Activated CD8-positive, alpha-beta memory T cell treated with anti-CD3 and anti-CD28 coated beads, Interleukin-2, amount 10 ng/mL, durations not matched to agents 7 days and 5 days (primary cell): Measurements from ENCODE around the gene SCTR. TPM values are rescaled to one million over a fixed set of nuclear protein-coding genes. Genes with fewer than 3 reads are reported as not detected.

Source experiments
- ATAC-seq: fragments of 150-1000 bp; cut with Tn5 transposase; one replicate; pipeline ENCODE4 v1.10.0; 2021; ENCODE audit warnings: moderate library complexity
- CTCF ChIA-PET: fragments of 350-600 bp; sonication (Branson Sonifier 250); formaldehyde crosslinking; loops from one replicate; lab custom pipeline; 2021; ENCODE audit warnings: antibody characterized with exemption; lab: Charles Lee
- DNase-seq: peaks from one replicate; pipeline ENCODE4 v3.0.0-alpha.2; 2020
- H3K27ac Mint-ChIP-seq: one replicate; pipeline ENCODE4 v1.8.0; 2021; ENCODE audit warnings: mild to moderate bottlenecking, mixed read lengths
- H3K27me3 Mint-ChIP-seq: one replicate; pipeline ENCODE4 v1.8.0; 2021; ENCODE audit warnings: mixed read lengths
- H3K36me3 Mint-ChIP-seq: one replicate; pipeline ENCODE4 v1.8.0; 2021; ENCODE audit warnings: mild to moderate bottlenecking, mixed read lengths
- H3K4me1 Mint-ChIP-seq: one replicate; pipeline ENCODE4 v1.8.0; 2021; ENCODE audit warnings: mixed read lengths
- H3K4me3 Mint-ChIP-seq: one replicate; pipeline ENCODE4 v1.8.0; 2021; ENCODE audit warnings: mild to moderate bottlenecking, moderate library complexity, mixed read lengths
- H3K9me3 Mint-ChIP-seq: one replicate; pipeline ENCODE4 v1.8.0; 2022; ENCODE audit warnings: low read depth, mixed read lengths
- total RNA-seq, 2 experiments: library from RNA; stranded (reverse); gene quantifications; one replicate each; pipeline ENCODE4 v1.2.3, GENCODE V29; 2021

SCTR gene
- total RNA-seq, 2 experiments from 2014 or later: not detected

DNA sequence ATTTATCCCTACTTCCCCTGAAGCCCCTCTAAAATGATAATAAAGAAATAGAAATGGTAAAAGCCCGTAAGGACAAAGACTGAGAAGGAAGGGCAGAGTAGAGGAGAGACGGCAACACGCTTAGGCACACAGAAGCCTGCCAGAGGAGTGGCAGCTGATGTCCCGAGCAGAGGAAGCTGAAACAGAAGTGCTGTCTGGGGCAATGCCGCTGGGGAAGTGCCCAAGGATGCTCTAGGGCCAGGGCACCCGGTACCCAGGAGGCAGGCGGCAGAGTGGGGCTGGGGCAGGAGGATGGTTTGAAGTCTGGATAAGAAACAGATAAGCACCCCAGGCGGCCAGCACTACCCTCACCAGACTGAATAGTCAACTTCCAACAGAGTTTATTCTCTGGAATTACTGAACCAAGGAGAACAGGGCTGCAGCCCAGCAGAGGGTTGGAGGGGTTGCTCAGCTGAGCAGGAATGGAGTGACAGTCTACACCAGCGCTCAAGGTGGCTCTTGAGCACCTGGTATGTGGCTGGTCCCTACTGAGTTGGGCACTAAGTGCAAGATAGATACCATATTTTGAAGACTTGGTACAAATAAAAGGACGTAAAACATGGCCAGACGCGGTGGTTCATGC, 70.2 kb downstream of the SCTR start:
- Mint-ChIP-seq H3K4me1 (no peaks in the 10 kb centered on the region), H3K36me3 (no peaks in the 10 kb centered on the region), H3K27ac (no peak overlapping the region), H3K4me3 (no peak overlapping the region), H3K9me3 (no peaks in the 10 kb centered on the region), H3K27me3 (peaks cover 22% of the 10 kb centered on the region)
- ATAC-seq: no peak
- CTCF ChIA-PET: no interaction called here
- DNase-seq: no peak

DNA sequence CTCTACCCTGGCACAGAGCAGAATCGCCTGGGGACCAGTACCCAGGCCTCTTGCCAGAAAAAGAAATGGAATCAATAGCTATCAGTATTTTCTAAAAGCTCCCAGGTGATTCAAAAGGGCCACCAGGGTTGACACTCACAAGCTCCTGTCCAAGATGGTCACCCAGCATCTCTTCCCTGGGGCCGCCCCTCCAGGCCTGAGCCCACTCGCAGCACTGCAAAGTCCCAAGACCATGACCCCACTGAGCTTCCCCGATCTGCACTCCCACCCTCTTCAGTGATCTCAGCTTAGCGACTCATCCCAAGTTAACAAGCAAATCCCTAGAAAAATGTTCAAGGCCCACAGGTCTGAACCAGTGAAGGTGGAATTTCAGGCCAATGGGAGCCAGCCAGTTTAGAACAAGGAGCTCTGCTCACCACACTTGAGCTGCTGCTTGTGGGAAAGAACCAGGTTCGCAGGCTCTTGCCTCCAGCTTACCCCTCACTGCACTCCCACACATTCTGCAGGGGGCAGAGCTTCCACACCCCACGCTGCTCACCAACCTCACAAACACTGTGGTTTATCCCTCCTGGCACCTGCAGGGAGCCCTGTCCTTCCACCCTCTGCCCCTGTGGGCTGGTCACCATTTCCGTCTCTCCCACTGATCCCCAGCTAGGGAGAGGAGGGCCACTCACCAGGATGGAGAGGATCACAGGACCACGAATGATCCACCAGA, 72.8 kb downstream of the SCTR start:
- H3K27ac Mint-ChIP-seq: no peak overlapping the region
- no peaks in the 10 kb centered on the region for H3K9me3 Mint-ChIP-seq
- H3K36me3 Mint-ChIP-seq: no peaks in the 10 kb centered on the region
- H3K4me1 Mint-ChIP-seq: no peaks in the 10 kb centered on the region
- CTCF ChIA-PET: interaction anchor here (1.0 kb wide), 1 partner anchor 25 kb away, joined by 3 read pairs; no protein-coding TSS in a partner anchor
- ATAC-seq (no peak), DNase-seq (no peak)
- H3K27me3 Mint-ChIP-seq: peaks cover 23% of the 10 kb centered on the region
- no peak overlapping the region for H3K4me3 Mint-ChIP-seq

DNA sequence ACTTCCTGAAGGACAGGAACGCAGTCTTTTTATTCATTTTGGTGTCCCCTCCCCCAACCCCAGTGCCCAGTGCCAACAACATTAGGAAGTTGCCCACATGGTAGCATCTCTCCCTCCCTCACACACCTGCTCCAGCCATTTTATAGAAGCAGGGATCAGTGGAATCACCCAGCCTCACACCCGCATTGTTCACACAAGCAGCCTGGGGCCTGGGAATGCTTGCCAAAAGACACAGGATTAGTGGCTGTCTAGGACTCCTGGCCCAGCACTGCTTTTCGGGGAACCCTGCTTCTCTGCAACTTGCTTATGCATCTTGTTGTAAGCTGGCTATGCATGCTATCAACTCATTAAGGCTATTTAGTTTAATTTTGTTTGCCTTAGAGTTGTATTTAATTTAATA, 74.8 kb downstream of the SCTR start:
- Mint-ChIP-seq H3K27ac (no peak overlapping the region), H3K27me3 (peaks cover 17% of the 10 kb centered on the region), H3K9me3 (no peaks in the 10 kb centered on the region), H3K4me3 (no peak overlapping the region), H3K36me3 (no peaks in the 10 kb centered on the region), H3K4me1 (no peaks in the 10 kb centered on the region)
- no peak for ATAC-seq
- CTCF ChIA-PET: interaction anchor here (1.3 kb wide), 1 partner anchor 9 kb away, joined by 3 read pairs; no protein-coding TSS in a partner anchor
- no peak for DNase-seq

DNA sequence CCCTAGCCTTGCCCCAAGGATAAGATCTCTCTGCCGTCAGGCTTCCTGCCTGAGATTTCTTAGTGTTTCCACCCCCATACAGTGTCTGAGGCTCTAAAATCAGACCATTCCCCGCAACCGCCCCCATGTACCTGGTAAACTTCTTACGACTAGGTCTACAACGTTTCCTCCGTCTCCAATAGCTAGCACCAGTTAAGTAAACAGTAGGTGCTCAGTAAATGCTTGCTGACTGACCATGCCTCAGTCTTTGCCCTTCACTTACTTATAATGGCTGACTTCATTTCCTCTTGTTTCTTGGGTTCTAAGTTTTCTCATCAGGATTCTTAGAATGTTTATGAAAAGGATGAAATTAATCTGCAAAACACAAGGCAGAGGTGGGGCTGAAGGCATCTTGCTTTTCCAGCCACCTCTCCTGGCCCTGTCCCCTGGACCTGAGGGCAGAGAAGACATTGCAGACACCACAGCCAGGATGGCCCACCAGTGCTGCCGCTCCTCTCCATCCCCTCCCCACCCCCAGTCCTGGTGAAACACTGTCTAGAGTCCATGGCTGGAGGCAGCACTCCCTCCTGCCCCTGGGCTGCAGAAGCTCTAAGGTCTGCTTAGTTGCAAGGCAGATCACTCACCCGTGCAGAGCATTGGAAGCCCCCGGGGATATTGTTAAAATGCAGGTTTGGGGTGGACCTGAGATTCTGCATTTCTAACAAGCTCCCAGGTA, 75.7 kb downstream of the SCTR start:
- DNase-seq (no peak), ATAC-seq (no peak)
- no peak overlapping the region for H3K27ac Mint-ChIP-seq
- peaks cover 17% of the 10 kb centered on the region for H3K27me3 Mint-ChIP-seq
- CTCF ChIA-PET: interaction anchor here (1.3 kb wide), 1 partner anchor 8 kb away, joined by 3 read pairs; no protein-coding TSS in a partner anchor
- no peaks in the 10 kb centered on the region for H3K4me1 Mint-ChIP-seq
- no peak overlapping the region for H3K4me3 Mint-ChIP-seq
- no peaks in the 10 kb centered on the region for H3K9me3 Mint-ChIP-seq
- H3K36me3 Mint-ChIP-seq: no peaks in the 10 kb centered on the region

DNA sequence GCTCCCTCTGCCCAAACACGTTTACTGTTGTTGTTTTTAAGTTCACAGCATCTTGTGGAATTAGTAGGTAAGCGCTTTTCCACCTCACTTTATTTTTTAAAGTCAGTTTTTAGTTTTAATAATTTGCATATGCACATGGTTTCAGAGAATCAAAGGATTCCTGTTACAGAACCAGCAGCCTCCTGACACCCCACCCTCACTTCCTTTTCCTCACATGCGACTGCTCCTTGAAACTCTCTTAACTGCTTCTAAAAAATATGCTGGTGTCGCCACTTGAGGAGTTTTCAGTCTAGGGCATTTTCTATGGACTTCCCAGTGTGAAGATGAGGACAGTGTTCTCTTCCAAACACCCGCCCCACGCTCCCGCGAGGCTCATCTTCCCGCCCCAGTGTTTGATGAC, 78.2 kb downstream of the SCTR start:
- Mint-ChIP-seq H3K27ac (no peak overlapping the region), H3K4me1 (no peaks in the 10 kb centered on the region), H3K9me3 (no peaks in the 10 kb centered on the region), H3K27me3 (peaks cover 14% of the 10 kb centered on the region), H3K36me3 (no peaks in the 10 kb centered on the region), H3K4me3 (no peak overlapping the region)
- DNase-seq (no peak), ATAC-seq (no peak)
- CTCF ChIA-PET: no interaction called here

DNA sequence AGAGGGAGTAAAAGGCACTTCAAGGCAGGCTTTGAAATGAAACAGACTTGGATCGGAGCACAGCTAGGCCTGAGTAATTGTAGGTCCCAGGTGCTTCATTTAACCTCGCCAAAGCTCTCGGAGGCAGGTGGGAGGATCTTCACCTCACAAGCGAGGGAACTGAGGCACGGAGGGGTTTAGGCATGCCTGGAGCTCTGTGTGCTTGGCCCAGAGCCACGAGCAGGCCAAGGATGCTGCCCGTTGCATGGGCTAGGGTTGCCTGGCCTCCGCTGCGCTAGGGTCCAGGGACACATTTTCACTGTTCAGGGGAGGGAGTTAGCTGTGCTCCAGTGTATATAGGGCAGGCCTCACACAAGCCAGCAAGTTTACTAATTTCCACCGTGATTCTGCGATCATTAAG, 81.4 kb downstream of the SCTR start:
- Mint-ChIP-seq H3K4me1 (no peaks in the 10 kb centered on the region), H3K4me3 (no peak overlapping the region), H3K36me3 (no peaks in the 10 kb centered on the region), H3K9me3 (no peaks in the 10 kb centered on the region), H3K27ac (no peak overlapping the region), H3K27me3 (peaks cover 4% of the 10 kb centered on the region)
- CTCF ChIA-PET: no interaction called here
- DNase-seq (no peak), ATAC-seq (no peak)

DNA sequence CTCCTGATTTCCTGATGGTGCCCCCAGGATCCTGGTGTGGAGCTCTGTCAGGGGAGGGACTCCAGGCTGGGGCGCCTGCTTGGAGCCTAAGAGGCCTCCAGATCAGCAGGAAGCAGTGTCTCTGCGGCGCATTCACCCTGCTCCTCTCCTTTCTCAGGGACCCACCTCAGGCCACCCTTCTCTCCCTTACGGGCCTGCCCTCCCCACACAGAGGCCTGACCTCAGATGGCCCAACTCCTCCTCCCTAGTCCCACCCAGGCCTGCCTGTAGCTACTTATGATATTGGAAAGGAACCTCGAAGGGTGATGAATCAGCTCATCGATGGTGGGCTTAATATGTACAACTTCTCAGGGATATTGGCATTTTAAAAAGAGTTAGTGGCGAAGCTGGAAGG, 82.1 kb downstream of the SCTR start:
- DNase-seq: no peak
- Mint-ChIP-seq H3K4me1 (no peaks in the 10 kb centered on the region), H3K27me3 (peaks cover 4% of the 10 kb centered on the region), H3K36me3 (no peaks in the 10 kb centered on the region), H3K27ac (no peak overlapping the region), H3K4me3 (no peak overlapping the region), H3K9me3 (no peaks in the 10 kb centered on the region)
- CTCF ChIA-PET: interaction anchor here (0.6 kb wide), 1 partner anchor 34 kb away, joined by 3 read pairs; no protein-coding TSS in a partner anchor
- no peak for ATAC-seq

DNA sequence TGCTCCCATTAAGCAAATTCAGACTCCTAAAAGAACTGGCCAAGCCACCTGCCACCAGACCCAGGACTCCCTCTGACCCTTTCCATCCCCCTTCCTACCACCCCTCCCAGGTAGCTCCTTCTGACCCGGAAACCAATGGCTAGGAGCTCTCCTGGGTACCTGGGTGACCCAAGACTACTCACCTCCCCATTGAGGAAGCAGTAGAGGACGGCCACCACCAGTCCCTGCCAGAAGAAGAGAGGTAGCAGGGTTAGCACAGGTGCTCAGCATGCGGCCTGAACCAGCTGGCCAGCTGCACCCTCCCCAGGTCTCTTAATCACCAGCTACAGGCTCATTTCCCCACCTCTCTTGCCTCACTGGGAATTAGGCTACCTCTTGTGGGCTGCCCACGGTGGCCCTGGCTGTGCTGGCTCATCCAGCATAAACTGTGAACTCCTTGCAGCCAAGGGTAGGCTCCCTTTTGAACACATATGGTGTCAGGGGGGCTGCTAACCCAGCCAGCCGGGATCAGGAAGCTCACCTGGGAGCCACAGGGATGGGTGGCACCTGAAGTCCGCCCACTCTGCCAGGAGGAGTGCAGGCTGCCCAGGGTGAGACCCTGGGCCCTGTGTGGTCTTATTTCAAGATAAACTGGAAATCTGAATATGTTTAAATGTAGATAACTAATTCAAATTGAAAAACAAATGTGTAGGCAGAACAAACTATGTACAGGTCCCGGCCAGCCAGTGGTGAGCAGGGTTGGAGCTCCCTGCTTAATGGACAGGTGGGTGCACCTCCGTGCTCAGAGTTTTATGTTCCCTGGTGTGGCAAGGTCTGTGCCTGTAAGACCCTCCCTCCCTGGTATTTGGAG, 82.7 kb downstream of the SCTR start:
- no peak overlapping the region for H3K27ac Mint-ChIP-seq
- CTCF ChIA-PET: interaction anchor here (0.6 to 1.7 kb wide), 2 partner anchors 7 to 33 kb away, joined by 3 read pairs; no protein-coding TSS in a partner anchor
- H3K4me1 Mint-ChIP-seq: no peaks in the 10 kb centered on the region
- no peak for DNase-seq
- no peaks in the 10 kb centered on the region for H3K9me3 Mint-ChIP-seq
- peaks cover 4% of the 10 kb centered on the region for H3K27me3 Mint-ChIP-seq
- no peaks in the 10 kb centered on the region for H3K36me3 Mint-ChIP-seq
- ATAC-seq: no peak
- no peak overlapping the region for H3K4me3 Mint-ChIP-seq

DNA sequence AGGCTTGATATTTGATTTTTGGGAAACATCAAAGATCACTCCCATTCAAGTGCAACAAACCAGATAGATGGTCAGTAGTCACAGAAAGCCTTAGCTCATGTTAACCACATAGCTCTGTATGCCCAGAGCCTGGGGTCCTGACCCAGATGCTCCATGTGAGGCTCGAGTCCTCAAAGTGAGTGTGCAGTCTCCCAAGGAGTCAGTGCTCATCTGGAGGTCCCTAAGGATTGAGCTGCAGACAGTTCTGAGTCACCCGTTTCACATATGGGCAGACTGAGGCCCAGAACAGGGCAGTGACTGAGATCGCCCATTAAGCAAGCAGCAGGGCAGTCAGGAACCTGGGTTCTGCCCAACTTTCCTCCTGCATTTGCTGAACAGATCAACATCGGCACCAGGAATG, 83.4 kb downstream of the SCTR start:
- DNase-seq (no peak), ATAC-seq (no peak)
- no peaks in the 10 kb centered on the region for H3K4me1 Mint-ChIP-seq
- CTCF ChIA-PET: interaction anchor here (1.7 kb wide), 1 partner anchor 8 kb away, joined by 3 read pairs; no protein-coding TSS in a partner anchor
- H3K9me3 Mint-ChIP-seq: no peaks in the 10 kb centered on the region
- H3K27ac Mint-ChIP-seq: no peak overlapping the region
- peaks cover 3% of the 10 kb centered on the region for H3K27me3 Mint-ChIP-seq
- H3K36me3 Mint-ChIP-seq: no peaks in the 10 kb centered on the region
- no peak overlapping the region for H3K4me3 Mint-ChIP-seq

DNA sequence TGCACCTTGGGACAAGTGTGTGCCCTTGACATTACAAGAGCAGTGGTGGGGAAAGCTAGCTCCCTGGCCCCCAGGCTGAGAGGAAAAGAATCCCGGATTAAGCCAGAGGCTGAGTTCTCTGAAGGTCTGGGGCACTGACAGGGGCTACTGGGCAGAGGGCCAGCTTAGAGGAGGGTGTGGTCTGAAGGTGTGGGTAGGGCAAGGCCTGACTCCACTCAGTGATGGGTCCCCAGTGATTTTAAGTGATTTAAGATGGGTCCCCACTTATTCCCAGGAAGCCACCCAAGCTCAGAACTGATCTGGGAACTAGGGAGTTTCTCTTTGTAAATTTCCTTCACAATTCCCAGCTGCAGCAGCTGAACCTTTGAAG, 83.8 kb downstream of the SCTR start:
- CTCF ChIA-PET: interaction anchor here (1.7 kb wide), 1 partner anchor 8 kb away, joined by 3 read pairs; no protein-coding TSS in a partner anchor
- H3K27me3 Mint-ChIP-seq: no peaks in the 10 kb centered on the region
- no peak for ATAC-seq
- DNase-seq: no peak
- no peak overlapping the region for H3K27ac Mint-ChIP-seq
- no peaks in the 10 kb centered on the region for H3K36me3 Mint-ChIP-seq
- H3K4me3 Mint-ChIP-seq: no peak overlapping the region
- H3K4me1 Mint-ChIP-seq: no peaks in the 10 kb centered on the region
- H3K9me3 Mint-ChIP-seq: no peaks in the 10 kb centered on the region

DNA sequence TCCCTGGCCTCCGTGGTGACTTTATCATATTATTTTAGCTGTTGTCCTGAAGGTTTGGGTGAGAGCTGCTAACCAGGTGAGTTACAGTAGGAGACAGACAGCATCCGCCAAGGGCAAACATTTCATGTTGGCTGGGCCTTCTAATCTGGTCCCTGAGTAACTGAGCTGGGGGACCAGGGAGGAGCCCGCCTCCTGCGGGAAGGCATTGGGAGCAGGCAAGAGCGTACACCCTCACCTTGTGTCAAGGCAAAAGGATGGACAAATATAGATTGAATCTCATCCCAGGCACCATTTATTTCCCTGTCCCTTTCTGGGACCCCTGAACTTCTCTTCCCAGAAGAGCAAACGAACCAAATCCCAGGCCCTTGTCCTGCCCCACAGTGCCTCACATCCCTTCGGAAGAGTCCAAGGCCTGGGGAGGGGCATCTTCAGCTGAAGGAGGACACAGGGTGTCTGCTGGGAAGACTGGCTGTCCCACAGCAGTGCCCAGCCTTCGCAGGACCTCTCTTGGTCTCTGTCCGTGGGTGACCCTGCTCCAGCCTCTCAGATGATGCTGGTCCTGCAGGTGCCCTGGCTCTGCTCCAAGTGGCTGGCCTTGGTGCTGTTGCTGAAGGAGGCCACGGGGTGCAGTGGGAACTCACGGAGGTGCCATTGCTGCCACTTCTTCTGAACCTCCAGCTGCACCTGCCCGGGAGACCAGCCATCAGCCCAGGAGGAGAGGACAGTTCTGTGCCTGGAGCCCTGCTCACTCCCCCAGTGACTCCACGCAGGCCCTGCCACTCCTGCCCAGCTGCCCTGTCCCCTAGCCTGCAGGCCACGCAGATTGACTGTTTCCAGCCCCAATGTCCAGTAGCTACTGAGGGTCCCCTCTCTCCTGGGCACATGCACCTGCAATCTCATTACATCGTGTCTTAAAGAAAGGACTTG, 84.4 kb downstream of the SCTR start:
- CTCF ChIA-PET: interaction anchor here (1.7 kb wide), 1 partner anchor 9 kb away, joined by 3 read pairs; no protein-coding TSS in a partner anchor
- no peak for ATAC-seq
- H3K9me3 Mint-ChIP-seq: no peaks in the 10 kb centered on the region

DNA sequence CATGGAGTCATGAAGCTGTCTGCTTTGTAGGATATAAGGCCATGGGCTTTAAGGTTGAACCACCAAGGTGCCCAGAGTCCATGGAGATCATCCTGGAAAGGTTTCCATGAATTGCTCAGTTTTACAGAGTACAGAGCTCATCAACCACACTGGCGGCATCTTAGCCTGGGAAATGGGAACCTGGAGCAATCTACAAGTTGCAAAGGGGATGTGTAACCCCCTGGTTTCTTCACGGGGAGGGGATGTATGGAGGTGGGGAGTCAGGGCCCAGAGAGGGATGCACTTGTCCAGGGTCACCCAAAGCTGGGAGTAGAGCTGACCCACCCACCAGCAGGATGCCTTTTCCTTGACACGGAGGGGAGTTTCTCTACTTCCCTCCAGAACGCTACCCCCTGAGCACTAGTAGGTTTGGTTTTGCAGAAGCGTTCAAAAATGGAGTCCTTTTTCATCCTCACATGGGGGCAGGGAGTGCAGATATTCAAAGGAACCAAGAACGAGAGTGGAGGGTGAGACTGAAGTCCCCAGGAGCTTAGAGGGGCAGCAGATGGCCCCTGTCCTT, 85.5 kb downstream of the SCTR start:
- DNase-seq (no peak), ATAC-seq (no peak)
- Mint-ChIP-seq H3K27ac (no peak overlapping the region), H3K4me1 (no peaks in the 10 kb centered on the region), H3K4me3 (no peak overlapping the region), H3K9me3 (no peaks in the 10 kb centered on the region), H3K36me3 (no peaks in the 10 kb centered on the region), H3K27me3 (peaks cover 8% of the 10 kb centered on the region)
- CTCF ChIA-PET: no interaction called here

More for the DNA sequence above, 84.4 kb downstream of the SCTR start:
- Mint-ChIP-seq H3K4me3 (no peak overlapping the region), H3K36me3 (no peaks in the 10 kb centered on the region), H3K4me1 (no peaks in the 10 kb centered on the region), H3K27ac (no peak overlapping the region), H3K27me3 (no peaks in the 10 kb centered on the region)
- no peak for DNase-seq
